Breast epithelium (tissue), 3 donors: ENCODE measurements around the gene CASZ1.

Source experiments
- CTCF ChIP-seq, 3 donors: fragments of 450-650 bp; IDR thresholded peaks; one replicate each; pipeline ENCODE4 v1.5.1; 2016 to 2017; ENCODE audit warnings: antibody characterized with exemption in 3 of 3, mild to moderate bottlenecking in 3 of 3, moderate library complexity in 3 of 3
- POLR2A ChIP-seq: fragments of 450-650 bp; IDR thresholded peaks from one replicate; pipeline ENCODE4 v1.6.1; 2016; ENCODE audit warnings: antibody characterized with exemption, mild to moderate bottlenecking, moderate library complexity
- POLR2AphosphoS5 ChIP-seq, 3 donors: sonication (generic); formaldehyde crosslinking; IDR thresholded peaks; one replicate each; pipeline ENCODE4 v1.6.1; 2017; ENCODE audit warnings: antibody characterized with exemption in 3 of 3

GRCh38 chr1:10795276-10796021 lies 997 bp downstream of the CASZ1 start:
- TF ChIP-seq CTCF (IDR thresholded peaks at IDR 0.05) (no peak), POLR2AphosphoS5 (IDR thresholded peaks at IDR 0.05) (no peak), POLR2A (no peak)
